ENCODE results near the gene FAT1.

GRCh38 chr4:186717556-186717955, 6.1 kb downstream of the FAT1 start:
- TF ChIP-seq KLF9 (tag by site-specific recombination; IDR thresholded peaks at IDR 0.05; ENCODE audit: low read depth) (no peak), ZBTB1 (tag by site-specific recombination; IDR thresholded peaks at IDR 0.05) (no peak), CTCF (tag by site-specific recombination; IDR thresholded peaks at IDR 0.05) (no peak), ZNF530 (tag by site-specific recombination; IDR thresholded peaks at IDR 0.05; ENCODE audit: low read depth) (no peak), REST (tag by site-specific recombination; IDR thresholded peaks at IDR 0.05) (no peak), YY1 (tag by site-specific recombination; IDR thresholded peaks at IDR 0.05) (no peak), PBX3 (CRISPR knock-in tag; IDR thresholded peaks at IDR 0.05) (no peak)
